DND-41 (cell line): ENCODE data around the gene PDHB.

Experiments
- CTCF ChIP-seq: IDR thresholded peaks from 2 replicates; pipeline ENCODE4 v1.5.1; 2012; ENCODE audit warnings: borderline replicate concordance, low read length, moderate library complexity, mild to moderate bottlenecking; ENCODE audit not compliant: poor library complexity, severe bottlenecking; ENCODE audit errors: extremely low read depth
- EZH2 ChIP-seq: IDR thresholded peaks from 3 replicates; pipeline ENCODE4 v1.6.1; 2012; ENCODE audit warnings: borderline replicate concordance, low read depth, mild to moderate bottlenecking, moderate library complexity, low read length, inconsistent platforms; ENCODE audit not compliant: severe bottlenecking

- TF ChIP-seq EZH2 = no peak
- TF ChIP-seq CTCF = no peak
Measured at GRCh38 chr3:58473275-58473674, 39.6 kb upstream of the PDHB start.
